Smooth muscle cell of trachea (primary cell): ENCODE data around the gene CSTF2. TPM values are rescaled to one million over a fixed set of nuclear protein-coding genes. Genes with fewer than 3 reads are reported as not detected.

Source experiments
- total RNA-seq: library from RNA; depleted of rRNA; stranded (reverse); fragments of >200 nt; gene quantifications from 2 replicates; pipeline ENCODE4 v1.2.1, GENCODE V29; 2014

The CSTF2 gene
- 15.9 and 16.3 TPM in 2 replicates for total RNA-seq

DNA sequence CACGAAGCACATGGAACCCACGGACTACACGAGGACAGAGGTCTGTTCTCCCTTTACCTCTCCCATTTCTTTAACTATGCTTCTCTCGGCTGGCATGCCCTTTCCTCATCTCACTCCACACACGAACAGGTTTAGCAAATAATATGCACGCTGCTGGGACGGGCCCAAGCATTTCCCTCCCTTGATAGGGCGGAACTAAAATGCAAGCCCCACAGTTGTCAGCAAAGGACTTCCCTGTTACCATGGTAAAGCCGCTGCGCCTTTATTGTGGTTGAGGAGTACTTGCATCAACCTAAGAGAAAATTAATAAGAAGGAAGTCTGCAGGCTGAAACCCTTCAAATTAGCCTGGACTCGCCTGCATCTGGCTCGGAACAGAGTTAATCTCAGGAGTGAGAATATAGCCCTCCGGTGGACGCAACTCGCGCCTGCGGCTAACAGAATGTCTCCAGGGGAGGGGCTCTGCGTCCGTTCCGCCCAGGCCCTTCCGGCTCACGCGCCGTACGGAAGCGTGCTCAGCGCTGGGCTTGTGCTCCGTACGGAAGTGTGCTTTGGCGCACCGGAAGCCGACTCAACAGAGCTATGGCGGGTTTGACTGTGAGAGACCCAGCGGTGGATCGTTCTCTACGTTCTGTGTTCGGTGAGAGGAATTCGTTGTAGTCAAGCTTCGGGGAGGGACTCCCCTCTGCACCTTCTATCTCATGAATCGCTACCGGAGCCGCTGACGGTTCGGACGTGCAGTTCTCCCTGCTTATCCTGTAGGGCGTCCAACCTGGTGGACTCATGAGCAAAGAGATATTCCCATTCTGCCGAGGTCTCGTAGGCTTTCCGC lies at the start of gene CSTF2:
Gene CSTF2, plus strand, starts transcription at position 555 of the 830 bp plus-strand sequence. Its CDS starts 26 bp downstream, at position 581.

DNA sequence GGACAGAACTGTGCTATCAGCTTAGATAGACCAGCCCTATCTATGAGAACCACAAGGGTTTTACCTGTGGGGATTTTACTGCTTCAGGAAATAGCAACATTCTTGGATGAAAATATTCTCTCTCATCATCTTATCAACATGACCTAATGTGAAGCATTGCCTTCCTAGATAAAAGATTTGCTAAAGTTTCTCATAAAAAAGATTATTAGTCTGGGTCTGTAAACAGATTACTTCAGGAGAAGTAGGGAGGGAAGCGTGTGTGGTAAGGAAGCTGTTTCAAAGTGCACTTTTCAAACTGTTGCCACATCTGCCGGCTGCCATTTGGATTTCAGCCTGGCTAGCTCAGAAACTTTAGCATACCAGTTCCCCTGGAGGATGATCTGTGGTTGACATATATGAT lies 54.1 kb downstream of the CSTF2 start, which contains the start of gene NOX1:
Gene NOX1, minus strand, starts transcription at position 35 of the 400 bp plus-strand sequence. CDS start 220 bp downstream, outside the sequence.

Other genes starting within 250 kb of the CSTF2 start
- not detected in 2 replicates for gene TNMD, start 235.5 kb upstream of the CSTF2 start, total RNA-seq
- 28.4 and 34.1 TPM in 2 replicates for gene TSPAN6, start 183.6 kb upstream of the CSTF2 start, total RNA-seq
- gene SRPX2, start 176.2 kb upstream of the CSTF2 start, total RNA-seq = 37.7 and 65.0 TPM in 2 replicates
- gene SYTL4, start 88.3 kb upstream of the CSTF2 start, total RNA-seq = 3.1 and 8.6 TPM in 2 replicates
- under 0.01 TPM in 1 of 2 replicates, not detected in the other for gene NOX1, start 54.0 kb downstream of the CSTF2 start, total RNA-seq
- 0.15 and 0.17 TPM in 2 replicates for gene XKRX, start 108.5 kb downstream of the CSTF2 start, total RNA-seq
- gene ARL13A, start 149.3 kb downstream of the CSTF2 start, total RNA-seq = not detected in 2 replicates
- 15.9 and 18.8 TPM in 2 replicates for gene TRMT2B, start 231.7 kb downstream of the CSTF2 start, total RNA-seq